Calu3 (cell line): ENCODE data around the gene SLC2A10. TPM values are rescaled to one million over a fixed set of nuclear protein-coding genes. Genes with fewer than 3 reads are reported as not detected.

Experiments used
- BruUV-seq: library from RNA; stranded (reverse); fragments of 400-500 nt; replicated peaks from 2 replicates; lab custom pipeline; 2021; lab: Mats Ljungman, UMichigan
- CTCF ChIA-PET: fragments of 300-600 bp; sonication (Branson Sonifier 250); formaldehyde crosslinking; loops from one replicate; lab custom pipeline; 2022; ENCODE audit warnings: antibody characterized with exemption; lab: Charles Lee
- DNase-seq: peaks from one replicate; pipeline ENCODE4 v3.0.0; 2022
- H3K27ac Mint-ChIP-seq: one replicate; pipeline ENCODE4 v1.8.0; 2022; ENCODE audit warnings: mixed read lengths; ENCODE audit not compliant: unreplicated experiment
- H3K27me3 Mint-ChIP-seq: one replicate; pipeline ENCODE4 v1.8.0; 2022; ENCODE audit warnings: mixed read lengths; ENCODE audit not compliant: unreplicated experiment
- H3K36me3 Mint-ChIP-seq: one replicate; pipeline ENCODE4 v1.8.0; 2022; ENCODE audit warnings: mild to moderate bottlenecking, moderate library complexity, mixed read lengths; ENCODE audit not compliant: insufficient read depth, unreplicated experiment
- H3K4me1 Mint-ChIP-seq: one replicate; pipeline ENCODE4 v1.8.0; 2022; ENCODE audit warnings: mild to moderate bottlenecking, low read depth, mixed read lengths; ENCODE audit not compliant: unreplicated experiment
- H3K4me3 Mint-ChIP-seq: one replicate; pipeline ENCODE4 v1.8.0; 2022; ENCODE audit warnings: mild to moderate bottlenecking, low read depth, moderate library complexity, mixed read lengths; ENCODE audit not compliant: unreplicated experiment
- H3K9me3 Mint-ChIP-seq: one replicate; pipeline ENCODE4 v1.8.0; 2022; ENCODE audit warnings: low read depth, mixed read lengths; ENCODE audit not compliant: unreplicated experiment
- intact Hi-C: fragments of 100-400 bp; cut with micrococcal nuclease; formaldehyde crosslinking; loops from one replicate; pipeline ENCODE4 v1.10.0; 2022; ENCODE audit not compliant: unreplicated experiment
- total RNA-seq: library from RNA; stranded (reverse); gene quantifications from 2 replicates; pipeline ENCODE4 v1.2.3, GENCODE V29; 2022
- TF ChIP-seq, protein P1 (sequence below): fragments of 200-600 bp; IDR thresholded peaks from one replicate; pipeline ENCODE4 v1.8.0; 2022; ENCODE audit warnings: antibody characterized with exemption; ENCODE audit not compliant: unreplicated experiment

Gene SLC2A10
- total RNA-seq, 1 experiment from 2014 or later, result 24.9 TPM

- DNase-seq, result no peak
- no peaks in the 10 kb centered on the region for H3K9me3 Mint-ChIP-seq
- H3K4me3 Mint-ChIP-seq, result no peak overlapping the region
- H3K27ac Mint-ChIP-seq, result no peak overlapping the region
- peaks cover 10% of the 10 kb centered on the region for H3K27me3 Mint-ChIP-seq
- CTCF ChIA-PET, result no interaction called here
- TF ChIP-seq, protein P1, sequence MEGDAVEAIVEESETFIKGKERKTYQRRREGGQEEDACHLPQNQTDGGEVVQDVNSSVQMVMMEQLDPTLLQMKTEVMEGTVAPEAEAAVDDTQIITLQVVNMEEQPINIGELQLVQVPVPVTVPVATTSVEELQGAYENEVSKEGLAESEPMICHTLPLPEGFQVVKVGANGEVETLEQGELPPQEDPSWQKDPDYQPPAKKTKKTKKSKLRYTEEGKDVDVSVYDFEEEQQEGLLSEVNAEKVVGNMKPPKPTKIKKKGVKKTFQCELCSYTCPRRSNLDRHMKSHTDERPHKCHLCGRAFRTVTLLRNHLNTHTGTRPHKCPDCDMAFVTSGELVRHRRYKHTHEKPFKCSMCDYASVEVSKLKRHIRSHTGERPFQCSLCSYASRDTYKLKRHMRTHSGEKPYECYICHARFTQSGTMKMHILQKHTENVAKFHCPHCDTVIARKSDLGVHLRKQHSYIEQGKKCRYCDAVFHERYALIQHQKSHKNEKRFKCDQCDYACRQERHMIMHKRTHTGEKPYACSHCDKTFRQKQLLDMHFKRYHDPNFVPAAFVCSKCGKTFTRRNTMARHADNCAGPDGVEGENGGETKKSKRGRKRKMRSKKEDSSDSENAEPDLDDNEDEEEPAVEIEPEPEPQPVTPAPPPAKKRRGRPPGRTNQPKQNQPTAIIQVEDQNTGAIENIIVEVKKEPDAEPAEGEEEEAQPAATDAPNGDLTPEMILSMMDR, result no peak
- BruUV-seq, result no TSS peak
- intact Hi-C loops, result no loop called here
- H3K4me1 Mint-ChIP-seq, result peaks cover 9% of the 10 kb centered on the region
- H3K36me3 Mint-ChIP-seq, result peaks cover 4% of the 10 kb centered on the region
Observed at GRCh38 chr20:46678516-46678915, 30.9 kb upstream of the SLC2A10 start.

DNA sequence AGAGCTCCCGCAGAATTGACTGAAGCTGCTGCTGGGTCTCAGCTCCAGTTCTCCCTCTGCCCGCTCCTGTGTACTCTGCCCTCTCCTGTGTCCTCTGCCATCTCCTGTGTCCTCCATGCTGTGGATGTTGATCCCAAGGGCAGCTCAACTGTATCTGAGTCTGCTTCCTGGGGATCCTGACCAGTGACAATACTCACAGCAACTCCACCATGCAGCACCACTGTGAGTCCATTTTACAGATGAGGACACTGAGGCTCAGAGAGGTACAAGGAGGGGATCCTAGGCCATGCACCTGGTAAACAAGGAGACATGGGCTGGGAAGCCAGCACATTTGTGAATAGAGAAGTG, 28.8 kb upstream of the SLC2A10 start:
- H3K4me3 Mint-ChIP-seq, result no peak overlapping the region

DNA sequence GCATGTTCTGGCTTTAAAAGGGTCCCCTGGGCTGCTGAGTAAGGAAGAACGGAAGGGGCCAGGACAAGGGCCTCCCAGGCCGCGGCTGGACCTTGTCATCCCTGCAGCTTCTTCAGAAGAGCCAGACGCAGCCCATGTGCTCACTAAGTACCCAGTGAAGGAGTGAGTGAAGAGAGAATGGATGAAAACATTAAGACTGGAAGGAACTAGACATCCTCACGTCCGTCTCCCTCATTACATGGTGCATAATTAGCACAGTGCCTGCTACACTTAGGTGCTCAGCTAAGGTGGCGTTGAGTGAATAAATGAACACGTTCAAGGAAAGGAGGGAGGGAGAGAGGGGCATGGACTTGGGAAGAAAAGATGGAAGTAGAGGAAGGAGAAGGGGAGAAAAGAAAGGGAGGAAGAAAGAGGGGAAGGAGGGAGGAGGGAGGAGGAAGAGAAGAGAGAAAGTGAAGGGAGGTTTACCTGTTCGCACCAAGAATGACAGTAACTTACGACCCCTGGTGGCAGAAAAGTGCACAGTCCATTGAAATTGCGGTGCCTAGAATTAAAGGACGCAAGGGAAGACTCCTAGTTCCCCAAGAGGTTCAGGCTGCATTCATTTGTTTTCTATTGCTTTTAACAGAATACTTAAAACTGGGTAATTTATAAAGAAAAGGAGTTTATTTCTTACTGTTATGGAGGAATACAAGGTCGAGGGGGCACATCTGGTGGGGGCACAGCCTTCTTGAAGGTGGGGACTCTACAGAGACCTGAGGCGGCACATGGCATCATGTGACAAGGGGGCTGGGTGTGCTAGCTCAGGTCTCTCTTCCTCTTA, 28.2 kb upstream of the SLC2A10 start:
- peak; percentile 89 for DNase-seq
- TF ChIP-seq, protein P1, result peak; percentile 88
- CTCF ChIA-PET, result interaction anchor here (0.6 to 2.5 kb wide), 7 partner anchors 45 to 160 kb away, joined by 3 to 9 read pairs (median 4); no protein-coding TSS in a partner anchor
- Mint-ChIP-seq H3K36me3 (peaks cover 9% of the 10 kb centered on the region), H3K9me3 (no peaks in the 10 kb centered on the region), H3K27me3 (no peaks in the 10 kb centered on the region), H3K4me1 (peaks cover 18% of the 10 kb centered on the region), H3K27ac (no peak overlapping the region), H3K4me3 (no peak overlapping the region)
- BruUV-seq, result no TSS peak
- intact Hi-C loops, result loop anchor here (1.0 kb wide), 2 partner anchors 122 to 160 kb away; no protein-coding TSS in a partner anchor

More for the DNA sequence above, 28.8 kb upstream of the SLC2A10 start:
- no TSS peak for BruUV-seq
- Mint-ChIP-seq H3K27me3 (no peaks in the 10 kb centered on the region), H3K9me3 (no peaks in the 10 kb centered on the region), H3K4me1 (peaks cover 18% of the 10 kb centered on the region), H3K27ac (no peak overlapping the region), H3K36me3 (peaks cover 4% of the 10 kb centered on the region)
- CTCF ChIA-PET, result interaction anchor here (0.6 to 2.5 kb wide), 7 partner anchors 44 to 159 kb away, joined by 3 to 9 read pairs (median 4); no protein-coding TSS in a partner anchor
- intact Hi-C loops, result loop anchor here (1.0 kb wide), 2 partner anchors 121 to 159 kb away; no protein-coding TSS in a partner anchor
- TF ChIP-seq, protein P1, result no peak
- DNase-seq, result no peak

GRCh38 chr20:46682063-46682821, 27.2 kb upstream of the SLC2A10 start:
- BruUV-seq, result no TSS peak
- Mint-ChIP-seq H3K27me3 (no peaks in the 10 kb centered on the region), H3K27ac (no peak overlapping the region), H3K4me3 (no peak overlapping the region), H3K36me3 (peaks cover 14% of the 10 kb centered on the region), H3K4me1 (peaks cover 18% of the 10 kb centered on the region), H3K9me3 (no peaks in the 10 kb centered on the region)
- TF ChIP-seq, protein P1, result no peak
- CTCF ChIA-PET, result interaction anchor here (1.1 to 1.5 kb wide), 2 partner anchors 100 to 162 kb away, joined by 4 to 5 read pairs; no protein-coding TSS in a partner anchor
- no peak for DNase-seq
- intact Hi-C loops, result no loop called here
